HCT116 (cell line): ENCODE results near the gene ZNF146. TPM values are rescaled to one million over a fixed set of nuclear protein-coding genes. Genes with fewer than 3 reads are reported as not detected.

Experiments used
- ATAC-seq: fragments of 200-7000 bp; cut with Tn5 transposase; 2 replicates; pipeline ENCODE4 v1.9.1; 2020; ENCODE audit warnings: mild to moderate bottlenecking, moderate library complexity
- BruUV-seq: library from RNA; stranded (reverse); fragments of 400-500 nt; replicated peaks from 2 replicates; lab custom pipeline; 2021; lab: Mats Ljungman, UMichigan
- CTCF ChIA-PET: fragments of 300-600 bp; sonication (Branson Sonifier 250); formaldehyde crosslinking; loops from one replicate; lab custom pipeline; 2021; ENCODE audit warnings: antibody characterized with exemption; lab: Charles Lee
- POLR2A ChIA-PET: fragments of 300-600, 350-600 bp; sonication (Branson Sonifier 250); formaldehyde crosslinking; loops from one replicate; lab custom pipeline; 2021; ENCODE audit warnings: antibody characterized with exemption; lab: Charles Lee
- RAD21 ChIA-PET, 2 experiments: fragments of 300-600 bp; sonication (Branson Sonifier 250); formaldehyde crosslinking; loops; one replicate each; lab custom pipeline; 2023; ENCODE audit warnings: low total read pairs in 2 of 2; ENCODE audit not compliant: uncharacterized antibody in 2 of 2, unreplicated experiment in 2 of 2, low non-redundant PET in 1 of 2; lab: Charles Lee
- DNase-seq: peaks from one replicate; pipeline ENCODE4 v3.0.0-alpha.2; 2010; ENCODE audit warnings: low read depth, low spot score
- H2AFZ ChIP-seq: fragments of 200-600 bp; shearing (Covaris generic), sonication (generic); 2 replicates; pipeline ENCODE4 v1.6.1; 2017; ENCODE audit warnings: low read depth, mixed run types, mixed read lengths, antibody characterized with exemption, low read length; ENCODE audit not compliant: poor library complexity, severe bottlenecking
- H3K27ac ChIP-seq: 2 replicates; pipeline ENCODE4 v1.5.1; 2012; ENCODE audit warnings: low read depth, low read length
- H3K27me3 ChIP-seq: fragments of 200-600 bp; sonication (generic); 2 replicates; pipeline ENCODE4 v1.6.1; 2016; ENCODE audit warnings: mixed run types, low read length, mixed read lengths; ENCODE audit not compliant: insufficient read depth
- H3K36me3 ChIP-seq, 2 experiments: fragments of 200-500 bp in 1 of 2; fragments of 200-600 bp in 1 of 2; sonication (Bioruptor generic) in 1 of 2; sonication (generic) in 1 of 2; 2 replicates each; pipeline versions ENCODE4 v1.5.1 to v1.6.1; 2014 to 2016; ENCODE audit warnings: low read length in 2 of 2, inconsistent platforms in 1 of 2, mixed read lengths in 1 of 2, mixed run types in 1 of 2; ENCODE audit not compliant: insufficient read depth in 2 of 2, control insufficient read depth in 1 of 2
- H3K4me1 ChIP-seq, 2 experiments: fragments of 200-600 bp in 1 of 2; sonication (generic) in 1 of 2; 2 replicates each; pipeline versions ENCODE4 v1.5.1 to v1.6.1; 2012 to 2017; ENCODE audit warnings: low read length in 2 of 2, inconsistent platforms in 1 of 2, mild to moderate bottlenecking in 1 of 2, mixed read lengths in 1 of 2, mixed run types in 1 of 2, moderate library complexity in 1 of 2; ENCODE audit not compliant: insufficient read depth in 2 of 2, control insufficient read depth in 1 of 2
- H3K4me2 ChIP-seq: fragments of 200-600 bp; sonication (generic); 2 replicates; pipeline ENCODE4 v1.6.1; 2017; ENCODE audit warnings: mixed run types, low read length, mixed read lengths
- H3K4me3 ChIP-seq, 2 experiments: fragments of 200-600 bp in 1 of 2; sonication (generic) in 1 of 2; replicated peaks in 1 of 2; 2 replicates each; pipeline ENCODE4 v1.5.1; 2011 to 2016; ENCODE audit warnings: low read length in 2 of 2, control low read depth in 1 of 2, low read depth in 1 of 2, mild to moderate bottlenecking in 1 of 2, mixed read lengths in 1 of 2, mixed run types in 1 of 2
- H3K79me2 ChIP-seq: fragments of 200-600 bp; sonication (generic); 2 replicates; pipeline ENCODE4 v1.6.1; 2017; ENCODE audit warnings: mild to moderate bottlenecking, mixed run types, low read length, moderate library complexity, mixed read lengths; ENCODE audit not compliant: insufficient read depth
- H3K9ac ChIP-seq: fragments of 200-600 bp; sonication (generic); 2 replicates; pipeline ENCODE4 v1.6.1; 2016; ENCODE audit warnings: low read length, mixed read lengths
- H3K9me2 ChIP-seq: fragments of 200-600 bp; sonication (generic), shearing (Covaris generic); 2 replicates; pipeline ENCODE4 v1.6.1; 2017; ENCODE audit warnings: mixed run types, mild to moderate bottlenecking, moderate library complexity; ENCODE audit not compliant: insufficient read depth
- H3K9me3 ChIP-seq, 2 experiments: fragments of 200-500 bp in 1 of 2; fragments of 200-600 bp in 1 of 2; sonication (Bioruptor generic) in 1 of 2; sonication (generic) in 1 of 2; 2 replicates each; pipeline ENCODE4 v1.6.1; 2014 to 2017; ENCODE audit warnings: low read length in 2 of 2, mixed read lengths in 2 of 2, inconsistent platforms in 1 of 2, low read depth in 1 of 2, mild to moderate bottlenecking in 1 of 2, mixed run types in 1 of 2, moderate library complexity in 1 of 2; ENCODE audit not compliant: control insufficient read depth in 1 of 2, insufficient read depth in 1 of 2
- H4K20me1 ChIP-seq: fragments of 200-600 bp; sonication (generic), shearing (Covaris generic); 2 replicates; pipeline ENCODE4 v1.6.1; 2017; ENCODE audit warnings: mixed run types, mild to moderate bottlenecking, moderate library complexity; ENCODE audit not compliant: insufficient read depth
- CEBPB ChIP-seq: IDR thresholded peaks from 2 replicates; pipeline ENCODE4 v1.6.1; 2012; ENCODE audit warnings: low read depth
- EGR1 ChIP-seq: IDR thresholded peaks from 2 replicates; pipeline ENCODE4 v1.6.1; 2012; ENCODE audit warnings: low read depth
- EZH2 ChIP-seq: fragments of 200-600 bp; sonication (generic); IDR thresholded peaks from 2 replicates; pipeline ENCODE4 v1.6.1; 2017; ENCODE audit warnings: antibody characterized with exemption, mixed run types
- POLR2A ChIP-seq: IDR thresholded peaks from 2 replicates; pipeline ENCODE4 v1.7.0; 2011; ENCODE audit warnings: borderline replicate concordance; ENCODE audit not compliant: insufficient read depth, insufficient read length; ENCODE audit errors: extremely low read depth
- intact Hi-C: fragments of 100-400 bp; cut with micrococcal nuclease; formaldehyde crosslinking; loops from 2 replicates; pipeline ENCODE4 v1.10.0; 2022
- total RNA-seq: library from RNA; stranded (reverse); gene quantifications from one replicate; pipeline ENCODE4 v1.2.1, GENCODE V29; 2021; ENCODE audit not compliant: unreplicated experiment
- TF ChIP-seq, protein P1 (sequence below): IDR thresholded peaks from 2 replicates; pipeline ENCODE4 v1.6.1; 2012
- TF ChIP-seq, protein P2 (sequence below): IDR thresholded peaks from 2 replicates; pipeline ENCODE4 v1.6.1; 2012; ENCODE audit warnings: low read depth
- TF ChIP-seq, protein P3 (sequence below): IDR thresholded peaks from 2 replicates; pipeline ENCODE4 v1.6.1; 2012

ZNF146 gene
- total RNA-seq, 1 experiment from 2014 or later = 105 TPM

DNA sequence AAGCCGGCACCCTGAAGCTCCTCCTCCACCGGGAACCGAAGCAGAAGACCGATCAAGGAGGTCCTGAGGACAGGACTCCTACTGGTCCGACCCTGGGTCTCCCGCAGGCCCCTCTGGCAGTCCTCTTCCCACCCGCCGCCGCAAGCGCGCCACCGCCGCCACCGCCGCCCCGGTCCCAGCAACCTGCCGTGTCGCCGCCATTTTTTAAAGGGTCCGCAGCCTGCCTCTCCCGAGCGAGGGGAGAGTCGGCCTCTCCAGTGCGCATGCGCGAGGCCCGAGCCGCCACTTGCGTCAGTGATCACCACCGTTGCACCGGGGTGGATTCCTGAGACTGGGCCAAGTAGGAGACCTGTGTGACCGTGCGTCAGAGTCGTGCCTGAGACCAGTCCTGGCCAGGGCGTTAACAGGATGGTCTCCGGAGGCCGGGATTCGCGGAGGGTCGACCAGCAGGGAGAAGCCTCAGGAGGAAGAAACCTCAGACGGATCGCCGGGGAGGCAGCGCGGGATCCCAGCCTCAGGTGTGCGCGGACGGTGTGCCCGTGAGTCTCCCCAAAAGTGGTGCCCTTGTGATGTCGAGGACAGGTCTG lies 51.6 kb downstream of the ZNF146 start:
- ATAC-seq (no peak), DNase-seq (no peak)
- H3K79me2 ChIP-seq = no peaks in the 10 kb centered on the region
- TF ChIP-seq, protein P1, sequence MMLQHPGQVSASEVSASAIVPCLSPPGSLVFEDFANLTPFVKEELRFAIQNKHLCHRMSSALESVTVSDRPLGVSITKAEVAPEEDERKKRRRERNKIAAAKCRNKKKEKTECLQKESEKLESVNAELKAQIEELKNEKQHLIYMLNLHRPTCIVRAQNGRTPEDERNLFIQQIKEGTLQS = no peak
- no peak for TF ChIP-seq CEBPB
- TF ChIP-seq, protein P2, sequence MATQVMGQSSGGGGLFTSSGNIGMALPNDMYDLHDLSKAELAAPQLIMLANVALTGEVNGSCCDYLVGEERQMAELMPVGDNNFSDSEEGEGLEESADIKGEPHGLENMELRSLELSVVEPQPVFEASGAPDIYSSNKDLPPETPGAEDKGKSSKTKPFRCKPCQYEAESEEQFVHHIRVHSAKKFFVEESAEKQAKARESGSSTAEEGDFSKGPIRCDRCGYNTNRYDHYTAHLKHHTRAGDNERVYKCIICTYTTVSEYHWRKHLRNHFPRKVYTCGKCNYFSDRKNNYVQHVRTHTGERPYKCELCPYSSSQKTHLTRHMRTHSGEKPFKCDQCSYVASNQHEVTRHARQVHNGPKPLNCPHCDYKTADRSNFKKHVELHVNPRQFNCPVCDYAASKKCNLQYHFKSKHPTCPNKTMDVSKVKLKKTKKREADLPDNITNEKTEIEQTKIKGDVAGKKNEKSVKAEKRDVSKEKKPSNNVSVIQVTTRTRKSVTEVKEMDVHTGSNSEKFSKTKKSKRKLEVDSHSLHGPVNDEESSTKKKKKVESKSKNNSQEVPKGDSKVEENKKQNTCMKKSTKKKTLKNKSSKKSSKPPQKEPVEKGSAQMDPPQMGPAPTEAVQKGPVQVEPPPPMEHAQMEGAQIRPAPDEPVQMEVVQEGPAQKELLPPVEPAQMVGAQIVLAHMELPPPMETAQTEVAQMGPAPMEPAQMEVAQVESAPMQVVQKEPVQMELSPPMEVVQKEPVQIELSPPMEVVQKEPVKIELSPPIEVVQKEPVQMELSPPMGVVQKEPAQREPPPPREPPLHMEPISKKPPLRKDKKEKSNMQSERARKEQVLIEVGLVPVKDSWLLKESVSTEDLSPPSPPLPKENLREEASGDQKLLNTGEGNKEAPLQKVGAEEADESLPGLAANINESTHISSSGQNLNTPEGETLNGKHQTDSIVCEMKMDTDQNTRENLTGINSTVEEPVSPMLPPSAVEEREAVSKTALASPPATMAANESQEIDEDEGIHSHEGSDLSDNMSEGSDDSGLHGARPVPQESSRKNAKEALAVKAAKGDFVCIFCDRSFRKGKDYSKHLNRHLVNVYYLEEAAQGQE = no peak
- no peak for TF ChIP-seq POLR2A
- no peak for TF ChIP-seq EZH2
- TF ChIP-seq, protein P3, sequence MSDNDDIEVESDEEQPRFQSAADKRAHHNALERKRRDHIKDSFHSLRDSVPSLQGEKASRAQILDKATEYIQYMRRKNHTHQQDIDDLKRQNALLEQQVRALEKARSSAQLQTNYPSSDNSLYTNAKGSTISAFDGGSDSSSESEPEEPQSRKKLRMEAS = no peak
- no peak for TF ChIP-seq EGR1
- H3K27me3 ChIP-seq = no peaks in the 10 kb centered on the region
- no peak overlapping the region for H3K27ac ChIP-seq
- no TSS peak for BruUV-seq
- POLR2A ChIA-PET = no interaction called here
- H3K9me2 ChIP-seq = no peaks in the 10 kb centered on the region
- RAD21 ChIA-PET = no interaction called here
- H3K36me3 ChIP-seq = no peaks in the 10 kb centered on the region
- no peak overlapping the region for H2AFZ ChIP-seq
- no peak overlapping the region for H3K4me3 ChIP-seq
- intact Hi-C loops = no loop called here
- CTCF ChIA-PET = no interaction called here
- H3K9me3 ChIP-seq = no peaks in the 10 kb centered on the region
- no peak overlapping the region for H3K4me2 ChIP-seq
- no peaks in the 10 kb centered on the region for H4K20me1 ChIP-seq
- H3K4me1 ChIP-seq = no peaks in the 10 kb centered on the region
- no peak overlapping the region for H3K9ac ChIP-seq
